Dermis microvascular lymphatic vessel endothelial cell (primary cell): Measurements from ENCODE around the gene TMTC1. TPM values are rescaled to one million over a fixed set of nuclear protein-coding genes. Genes with fewer than 3 reads are reported as not detected.

Experiments used
- DNase-seq, 2 donors: peaks; one replicate each; pipeline versions ENCODE4 v3.0.0 to v3.0.0-alpha.2; 2010; ENCODE audit warnings: low read depth in 2 of 2
- total RNA-seq: library from RNA; depleted of rRNA; stranded (reverse); fragments of >200 nt; gene quantifications from 2 replicates; pipeline ENCODE4 v1.2.1, GENCODE V29; 2014

The TMTC1 gene
- total RNA-seq, 1 donor from 2014 or later = 0.77 TPM

DNA sequence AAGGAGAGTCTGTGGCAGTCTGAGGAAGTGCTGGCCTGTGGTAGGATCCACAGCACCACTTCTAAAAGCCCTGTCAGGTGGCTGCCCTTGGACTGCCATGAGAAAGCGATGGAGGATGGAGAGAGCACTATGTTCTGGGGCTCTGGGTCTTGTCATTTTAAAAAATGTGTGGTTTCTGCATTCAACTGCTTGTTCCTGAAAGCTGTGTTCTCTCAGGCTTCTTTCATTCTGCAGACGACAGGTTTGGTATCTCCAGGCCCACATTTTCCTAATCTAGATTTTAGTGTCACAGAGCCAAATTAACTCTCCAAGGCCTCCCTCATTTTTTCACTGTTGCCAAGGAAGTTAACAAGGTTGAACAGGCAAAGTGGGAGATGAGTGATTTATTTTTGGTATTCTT, 296.8 kb downstream of the TMTC1 start:
- DNase-seq = no peak

DNA sequence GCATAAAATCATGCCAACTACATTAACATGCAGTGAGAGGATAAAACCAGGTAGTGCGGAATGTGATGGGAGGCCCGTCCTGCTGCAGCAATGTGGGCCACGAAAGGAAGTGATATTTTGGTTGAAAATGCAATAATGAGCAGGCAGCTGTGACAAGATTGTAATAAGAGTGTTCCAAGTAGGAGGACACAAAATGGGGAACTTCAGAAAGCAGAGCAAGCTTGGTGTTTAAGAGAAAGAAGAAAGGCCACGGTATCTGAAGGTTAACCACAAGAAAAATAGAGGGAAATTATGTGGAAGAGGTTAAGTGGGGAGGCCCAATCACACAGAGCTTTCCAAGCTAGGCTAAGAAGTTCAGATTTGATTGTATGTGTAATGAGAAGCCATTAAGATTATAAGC, 320.5 kb downstream of the TMTC1 start:
- no peak for DNase-seq

DNA sequence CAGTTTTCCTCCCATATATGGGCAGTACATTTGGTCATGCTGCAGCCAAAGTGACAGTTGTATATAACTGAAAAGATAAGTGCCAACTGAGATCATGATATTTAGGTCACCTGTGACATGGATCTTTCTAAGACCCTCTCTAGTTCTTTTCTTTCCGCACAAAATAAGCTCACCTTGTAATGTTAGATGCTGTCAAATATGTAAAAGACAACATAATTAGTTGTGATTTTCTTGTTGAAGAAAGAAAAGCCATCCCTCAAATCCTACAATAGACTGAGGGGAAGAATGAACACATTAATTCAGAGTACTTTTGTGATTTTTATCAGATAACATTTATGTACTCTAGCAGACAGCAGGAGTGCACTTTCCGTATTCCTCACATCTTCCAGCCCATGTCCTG, 323.7 kb downstream of the TMTC1 start:
- DNase-seq = no peak

DNA sequence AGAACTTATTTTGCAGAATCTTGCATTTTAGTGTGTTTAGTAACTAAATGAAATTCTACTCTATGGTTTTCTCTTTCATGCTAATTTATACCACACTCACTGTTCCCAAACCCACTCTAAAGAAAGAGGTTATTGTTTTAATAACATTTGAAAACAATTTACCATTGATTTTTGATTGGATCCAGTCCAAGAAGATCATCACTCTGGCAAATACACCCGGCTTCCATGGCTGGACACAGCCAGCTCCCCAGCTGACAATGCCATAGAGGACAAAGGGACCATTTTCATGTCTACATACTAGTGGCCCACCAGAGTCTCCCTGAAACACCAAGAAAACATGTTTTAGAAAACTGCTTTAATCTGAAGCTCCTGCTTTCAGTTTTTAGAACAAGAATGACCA, 328.7 kb downstream of the TMTC1 start:
- DNase-seq = no peak

DNA sequence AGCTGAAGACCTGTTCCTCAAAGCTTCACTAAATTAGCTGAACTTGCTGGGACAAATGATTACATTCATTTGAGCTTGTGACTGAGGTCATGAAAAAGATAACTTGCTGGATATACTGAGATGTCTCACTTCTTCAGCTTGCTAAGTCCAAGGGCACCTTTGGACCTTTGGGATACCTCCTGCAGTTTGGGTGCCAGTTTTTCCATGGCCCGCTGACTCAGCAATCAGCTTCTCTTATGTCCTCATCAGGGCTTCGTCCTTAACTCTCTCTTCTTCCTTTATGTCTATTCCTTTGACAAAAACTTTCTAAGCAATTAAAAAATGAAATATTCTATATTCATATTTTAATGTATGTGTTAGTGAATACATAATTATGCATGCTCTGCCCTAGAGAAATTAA, 331.9 kb downstream of the TMTC1 start:
- no peak for DNase-seq
